ENCODE data around the gene FIGN. TPM values are rescaled to one million over a fixed set of nuclear protein-coding genes. Genes with fewer than 3 reads are reported as not detected.

Gene FIGN
- total and polyA plus RNA-seq, 2 experiments from 2014 or later: 1.4 to 4.5 TPM

- Histone ChIP-seq H3K9me2 (replicated peaks; ENCODE audit: insufficient read depth) (no peaks in the 10 kb centered on the region), H3K4me1 (ENCODE audit: insufficient read depth) (no peaks in the 10 kb centered on the region), H4K20me1 (ENCODE audit: insufficient read depth, poor library complexity, severe bottlenecking) (no peaks in the 10 kb centered on the region), H2AFZ (no peak overlapping the region), H3K9me3 (ENCODE audit: low read depth) (no peaks in the 10 kb centered on the region), H3K27ac (no peak overlapping the region), H3K36me3 (replicated peaks; ENCODE audit: insufficient read depth, low read depth) (no peaks in the 10 kb centered on the region), H3K79me2 (no peaks in the 10 kb centered on the region), H3K4me3 (no peak overlapping the region), H3K4me2 (no peak overlapping the region), H3K27me3 (no peaks in the 10 kb centered on the region)
- TF ChIP-seq CTCF (IDR thresholded peaks at IDR 0.05; ENCODE audit: poor library complexity): no peak
- 89% methylated on average over 2 of the region's 2 CpGs for WGBS (ENCODE audit: low lambda C conversion rate, missing lambda C conversion rate)
- no peak for DNase-seq (ENCODE audit: low spot score)
Observed at GRCh38 chr2:163556511-163556910, 179.3 kb downstream of the FIGN start.

- H3K4me1 ChIP-seq (ENCODE audit: insufficient read depth): no peaks in the 10 kb centered on the region
- H3K27me3 ChIP-seq: no peaks in the 10 kb centered on the region
- 94% methylated on average over 3 of the region's 3 CpGs for WGBS (ENCODE audit: low lambda C conversion rate, missing lambda C conversion rate)
- no peaks in the 10 kb centered on the region for H4K20me1 ChIP-seq (ENCODE audit: insufficient read depth, poor library complexity, severe bottlenecking)
- H3K4me2 ChIP-seq: no peak overlapping the region
- H3K27ac ChIP-seq: no peak overlapping the region
- no peaks in the 10 kb centered on the region for H3K9me3 ChIP-seq (ENCODE audit: low read depth)
- H3K9me2 ChIP-seq (replicated peaks; ENCODE audit: insufficient read depth): no peaks in the 10 kb centered on the region
- H2AFZ ChIP-seq: no peak overlapping the region
- no peaks in the 10 kb centered on the region for H3K79me2 ChIP-seq
- H3K4me3 ChIP-seq: no peak overlapping the region
- no peak for DNase-seq (ENCODE audit: low spot score)
- H3K36me3 ChIP-seq (replicated peaks; ENCODE audit: insufficient read depth, low read depth): no peaks in the 10 kb centered on the region
- TF ChIP-seq CTCF (IDR thresholded peaks at IDR 0.05; ENCODE audit: poor library complexity): no peak
Observed at GRCh38 chr2:163554864-163555263, 180.9 kb downstream of the FIGN start.

GRCh38 chr2:163553601-163554000 is 182.2 kb downstream of the FIGN start:
- Histone ChIP-seq H3K27ac (no peak overlapping the region), H3K27me3 (no peaks in the 10 kb centered on the region), H3K36me3 (replicated peaks; ENCODE audit: insufficient read depth, low read depth) (no peaks in the 10 kb centered on the region), H2AFZ (no peak overlapping the region), H4K20me1 (ENCODE audit: insufficient read depth, poor library complexity, severe bottlenecking) (no peaks in the 10 kb centered on the region), H3K4me3 (no peak overlapping the region), H3K9me2 (replicated peaks; ENCODE audit: insufficient read depth) (no peaks in the 10 kb centered on the region), H3K4me1 (ENCODE audit: insufficient read depth) (no peaks in the 10 kb centered on the region), H3K4me2 (no peak overlapping the region), H3K9me3 (ENCODE audit: low read depth) (no peaks in the 10 kb centered on the region), H3K79me2 (no peaks in the 10 kb centered on the region)
- no peak for DNase-seq (ENCODE audit: low spot score)
- TF ChIP-seq EZH2phosphoT487 (IDR thresholded peaks at IDR 0.05; ENCODE audit: low read depth, severe bottlenecking, unreplicated experiment): no peak
- TF ChIP-seq CTCF (IDR thresholded peaks at IDR 0.05; ENCODE audit: poor library complexity): no peak
- no peak for TF ChIP-seq EZH2 (IDR thresholded peaks at IDR 0.05; ENCODE audit: borderline replicate concordance)

- no peaks in the 10 kb centered on the region for H4K20me1 ChIP-seq (ENCODE audit: insufficient read depth, poor library complexity, severe bottlenecking)
- no peaks in the 10 kb centered on the region for H3K36me3 ChIP-seq (replicated peaks; ENCODE audit: insufficient read depth, low read depth)
- no peaks in the 10 kb centered on the region for H3K9me3 ChIP-seq (ENCODE audit: low read depth)
- no peak overlapping the region for H3K4me3 ChIP-seq
- H3K4me1 ChIP-seq (ENCODE audit: insufficient read depth): no peaks in the 10 kb centered on the region
- no peak overlapping the region for H2AFZ ChIP-seq
- no peak overlapping the region for H3K27ac ChIP-seq
- no peaks in the 10 kb centered on the region for H3K9me2 ChIP-seq (replicated peaks; ENCODE audit: insufficient read depth)
- TF ChIP-seq EZH2 (IDR thresholded peaks at IDR 0.05; ENCODE audit: borderline replicate concordance): no peak
- no peak for TF ChIP-seq CTCF (IDR thresholded peaks at IDR 0.05; ENCODE audit: poor library complexity)
- TF ChIP-seq EZH2phosphoT487 (IDR thresholded peaks at IDR 0.05; ENCODE audit: low read depth, severe bottlenecking, unreplicated experiment): no peak
- no peak overlapping the region for H3K4me2 ChIP-seq
- H3K79me2 ChIP-seq: no peaks in the 10 kb centered on the region
- no peaks in the 10 kb centered on the region for H3K27me3 ChIP-seq
- WGBS (ENCODE audit: low lambda C conversion rate, missing lambda C conversion rate): 92% methylated on average over 2 of the region's 2 CpGs
- DNase-seq (ENCODE audit: low spot score): no peak
Observed at GRCh38 chr2:163552758-163553157, 183.1 kb downstream of the FIGN start.

Measured in hepatocyte (in vitro differentiated cells).